ENCODE measurements around the gene USP36.

GRCh38 chr17:78791840-78792709 lies 48.5 kb downstream of the USP36 start:
- TF ChIP-seq POLR2A (IDR thresholded peaks at IDR 0.05; ENCODE audit: low read length): no peak
- TF ChIP-seq GATA1 (IDR thresholded peaks at IDR 0.05; ENCODE audit: low read depth, low read length): no peak

Measured in erythroblast (primary cell).